ENCODE data around the gene FLG2.
"Not testable (repeated sequence)": the region's sequence is repeated elsewhere in the genome, so short reads cannot be mapped to it uniquely, and the experiment has no call there.

The FLG2 gene

DNA sequence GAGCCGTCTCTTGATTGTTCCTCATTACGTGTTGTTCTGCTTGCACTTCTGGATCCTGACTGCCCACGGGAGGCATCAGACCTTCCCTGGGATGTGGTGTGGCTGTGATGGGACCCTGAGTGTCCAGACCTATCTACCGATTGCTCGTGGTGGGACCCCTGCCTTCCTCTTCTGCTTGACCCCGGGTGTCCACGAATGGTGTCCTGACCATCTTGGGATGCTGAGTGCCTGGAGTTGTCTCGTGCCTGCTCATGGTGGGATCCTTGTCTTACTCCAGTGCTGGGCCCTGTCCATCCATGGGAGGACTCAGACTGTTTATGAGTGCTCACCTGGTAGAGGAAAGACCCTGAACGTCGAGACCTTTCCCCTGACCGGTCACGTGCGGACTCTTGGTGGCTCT is 47.6 kb downstream of the FLG2 start:
- DNase-seq (ENCODE audit: low spot score): not testable (repeated sequence)

DNA sequence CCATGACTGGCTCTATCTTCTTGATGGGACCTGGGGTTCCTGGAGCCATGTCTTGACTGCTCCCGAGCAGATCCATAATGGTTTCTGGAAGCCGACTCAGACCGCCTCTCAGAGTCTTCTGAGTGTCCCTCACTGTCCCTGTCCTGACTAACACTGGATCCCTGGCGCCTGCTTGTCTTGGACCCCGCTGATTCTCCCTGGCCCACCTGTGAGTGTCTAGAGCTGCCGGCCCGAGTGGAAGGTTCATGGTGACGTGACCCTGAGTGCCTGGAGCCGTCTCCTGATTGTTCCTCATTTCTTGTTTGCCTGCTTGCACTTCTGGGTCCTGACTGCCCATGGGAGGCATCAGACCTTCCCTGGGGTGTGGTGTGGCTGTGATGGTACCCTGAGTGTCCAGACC is 49.9 kb downstream of the FLG2 start:
- DNase-seq (ENCODE audit: low spot score): no peak

DNA sequence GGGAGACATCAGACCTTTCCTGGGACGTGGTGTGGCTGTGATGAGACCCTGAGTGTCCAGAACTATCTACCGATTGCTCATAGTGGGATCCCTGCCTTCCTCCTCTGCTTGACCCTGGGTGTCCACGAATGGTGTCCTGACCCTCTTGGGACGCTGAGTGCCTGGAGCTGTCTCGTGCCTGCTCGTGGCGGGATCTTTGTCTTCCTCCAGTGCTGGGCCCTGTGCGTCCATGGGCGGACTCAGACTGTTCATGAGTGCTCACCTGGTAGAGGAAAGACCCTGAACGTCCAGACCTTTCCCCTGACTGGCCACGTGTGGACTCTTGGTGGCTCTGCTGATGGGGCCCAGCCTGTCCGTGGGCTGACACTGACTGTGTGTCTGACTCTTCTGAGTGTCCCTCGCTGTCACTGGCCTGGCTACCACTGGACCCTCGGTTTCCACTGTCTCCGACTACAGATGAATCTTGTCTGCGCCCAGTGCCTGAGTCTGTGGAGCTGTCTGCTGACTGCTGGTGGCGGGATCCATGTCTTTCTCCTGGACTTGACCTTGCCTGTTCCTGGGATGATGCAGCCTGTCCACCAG is 50.4 kb downstream of the FLG2 start:
- not testable (repeated sequence) for DNase-seq (ENCODE audit: low spot score)

DNA sequence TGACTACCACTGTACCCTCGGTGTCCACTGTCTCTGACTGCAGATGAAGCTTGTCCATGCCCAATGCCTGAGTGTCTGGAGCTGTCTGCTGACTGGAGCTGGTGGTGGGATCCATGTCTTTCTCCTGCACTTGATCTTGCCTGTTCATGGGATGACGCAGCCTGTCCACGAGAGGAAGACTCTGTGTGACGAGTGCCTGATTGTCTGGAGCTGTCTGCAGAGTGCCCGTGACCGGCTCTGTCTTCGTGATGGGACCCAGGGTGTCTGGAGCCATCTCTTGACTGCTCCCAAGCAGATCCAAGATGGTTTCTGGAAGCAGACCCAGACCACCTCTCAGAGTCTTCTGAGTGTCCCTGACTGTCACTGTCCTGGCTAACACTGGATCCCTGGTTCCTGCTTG is 51.0 kb downstream of the FLG2 start:
- not testable (repeated sequence) for DNase-seq (ENCODE audit: low spot score)

DNA sequence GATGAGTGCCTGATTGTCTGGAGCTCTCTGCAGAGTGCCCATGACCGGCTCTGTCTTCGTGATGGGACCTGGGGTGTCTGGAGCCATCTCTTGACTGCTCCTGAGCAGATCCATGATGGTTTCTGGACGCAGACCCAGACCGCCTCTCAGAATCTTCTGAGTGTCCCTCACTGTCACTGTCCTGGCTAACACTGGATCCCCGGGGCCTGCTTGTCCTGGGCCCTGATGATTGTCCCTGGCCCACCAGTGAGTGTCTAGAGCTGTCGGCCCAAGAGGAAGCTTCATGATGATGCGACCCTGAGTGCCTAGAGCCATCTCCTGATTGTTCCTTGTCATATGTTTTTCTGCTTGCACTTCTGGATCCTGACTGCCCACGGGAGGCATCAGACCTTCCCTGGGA is 51.8 kb downstream of the FLG2 start:
- not testable (repeated sequence) for DNase-seq (ENCODE audit: low spot score)

DNA sequence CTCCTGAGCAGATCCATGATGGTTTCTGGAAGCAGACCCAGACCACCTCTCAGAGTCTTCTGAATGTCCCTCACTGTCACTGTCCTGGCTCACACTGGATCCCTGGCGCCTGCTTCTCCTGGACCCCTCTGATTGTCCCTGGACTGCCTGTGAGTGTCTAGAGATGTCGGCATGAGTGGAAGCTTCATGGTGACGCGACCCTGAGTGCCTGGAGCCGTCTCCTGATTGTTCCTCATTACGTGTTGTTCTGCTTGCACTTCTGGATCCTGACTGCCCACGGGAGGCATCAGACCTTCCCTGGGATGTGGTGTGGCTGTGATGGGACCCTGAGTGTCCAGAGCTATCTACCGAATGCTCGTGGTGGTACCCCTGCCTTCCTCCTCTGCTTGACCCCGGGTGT is 53.7 kb downstream of the FLG2 start:
- DNase-seq (ENCODE audit: low spot score): not testable (repeated sequence)

DNA sequence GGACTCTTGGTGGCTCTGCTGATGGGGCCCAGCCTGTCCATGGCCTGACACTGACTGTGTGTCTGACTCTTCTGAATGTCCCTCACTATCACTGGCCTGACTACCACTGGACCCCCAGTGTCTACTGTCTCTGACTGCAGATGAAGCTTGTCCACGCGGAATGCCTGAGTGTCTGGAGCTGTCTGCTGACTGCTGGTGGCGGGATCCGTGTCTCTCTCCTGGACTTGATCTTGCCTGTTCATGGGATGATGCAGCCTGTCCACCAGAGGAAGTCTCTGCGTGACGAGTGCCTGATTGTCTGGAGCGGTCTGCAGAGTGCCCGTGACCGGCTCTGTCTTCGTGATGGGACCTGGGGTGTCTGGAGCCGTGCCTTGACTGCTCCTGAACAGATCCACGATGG is 55.0 kb downstream of the FLG2 start:
- DNase-seq (ENCODE audit: low spot score): not testable (repeated sequence)

DNA sequence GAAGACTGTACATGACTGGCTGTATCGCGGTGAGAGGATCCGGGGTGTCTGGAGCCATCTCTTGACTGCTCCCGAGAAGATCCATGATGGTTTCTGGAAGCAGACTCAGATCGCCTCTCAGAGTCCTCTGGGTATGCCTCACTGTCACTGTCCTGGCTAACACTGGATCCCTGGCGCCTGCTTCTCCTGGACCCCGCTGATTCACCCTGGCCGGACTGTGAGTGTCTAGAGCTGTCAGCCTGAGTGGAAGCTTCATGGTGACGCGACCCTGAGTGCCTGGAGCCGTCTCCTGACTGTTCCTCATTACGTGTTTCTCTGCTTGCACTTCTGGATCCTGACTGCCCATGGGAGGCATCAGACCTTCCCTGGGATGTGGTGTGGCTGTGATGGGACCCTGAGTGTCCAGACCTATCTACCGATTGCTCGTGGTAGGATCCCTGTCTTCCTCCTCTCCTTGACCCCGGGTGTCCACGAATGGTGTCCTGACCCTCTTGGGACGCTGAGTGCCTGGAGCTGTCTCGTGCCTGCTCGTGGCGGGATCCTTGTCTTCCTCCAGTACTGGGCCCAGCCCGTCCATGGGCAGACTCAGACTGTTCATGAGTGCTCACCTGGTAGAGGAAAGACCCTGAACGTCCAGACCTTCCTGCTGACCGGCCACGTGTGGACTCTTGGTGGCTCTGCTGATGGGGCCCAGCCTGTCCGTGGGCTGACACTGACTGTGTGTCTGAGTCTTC is 56.5 kb downstream of the FLG2 start:
- not testable (repeated sequence) for DNase-seq (ENCODE audit: low spot score)
